GM19468 (cell line): ENCODE measurements around the gene CFAP97D2.
"Not testable (repeated sequence)": the region's sequence is repeated elsewhere in the genome, so short reads cannot be mapped to it uniquely, and the experiment has no call there.

Source experiments
- ATAC-seq: cut with Tn5 transposase; IDR thresholded peaks from one replicate; pipeline ENCODE4 v1.9.1; 2021; ENCODE audit warnings: mild to moderate bottlenecking, moderate library complexity, moderate number of reproducible peaks; ENCODE audit not compliant: unreplicated experiment; ENCODE audit errors: extremely low read depth

CFAP97D2 gene

GRCh38 chr13:114260814-114261213, 81.8 kb downstream of the CFAP97D2 start:
- no peak for ATAC-seq

DNA sequence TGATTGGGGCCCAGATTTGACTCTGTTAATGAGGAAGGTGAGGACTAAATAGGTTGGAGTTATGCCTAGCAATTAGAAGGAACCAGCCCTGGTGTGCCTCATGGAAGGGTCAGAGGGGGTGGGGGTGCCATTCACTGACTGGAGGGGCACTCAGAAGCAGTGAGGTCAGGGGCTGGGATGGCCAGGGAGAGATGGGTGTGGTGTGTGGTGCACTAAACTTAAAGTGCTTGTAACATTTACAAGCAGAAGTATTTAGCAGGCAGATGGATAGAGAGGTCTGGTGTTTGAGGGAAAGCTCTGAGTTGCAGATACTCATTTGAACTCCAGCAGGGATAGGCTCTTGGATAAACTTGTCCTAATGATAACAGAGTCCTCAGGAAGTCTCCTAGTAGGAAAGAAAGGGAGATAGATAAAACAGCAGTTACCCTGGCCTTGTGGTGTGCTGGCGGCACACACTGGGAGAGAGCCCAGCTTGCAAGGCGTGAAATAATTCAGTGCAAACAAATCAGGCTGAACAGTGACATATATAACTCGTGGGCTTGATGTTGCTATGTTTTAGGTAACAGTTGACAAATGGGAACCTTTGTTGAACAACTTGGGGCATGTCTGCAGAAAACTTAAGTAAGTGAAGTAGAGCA, 82.4 kb downstream of the CFAP97D2 start:
- no peak for ATAC-seq

GRCh38 chr13:114263578-114263977, 84.5 kb downstream of the CFAP97D2 start:
- no peak for ATAC-seq

DNA sequence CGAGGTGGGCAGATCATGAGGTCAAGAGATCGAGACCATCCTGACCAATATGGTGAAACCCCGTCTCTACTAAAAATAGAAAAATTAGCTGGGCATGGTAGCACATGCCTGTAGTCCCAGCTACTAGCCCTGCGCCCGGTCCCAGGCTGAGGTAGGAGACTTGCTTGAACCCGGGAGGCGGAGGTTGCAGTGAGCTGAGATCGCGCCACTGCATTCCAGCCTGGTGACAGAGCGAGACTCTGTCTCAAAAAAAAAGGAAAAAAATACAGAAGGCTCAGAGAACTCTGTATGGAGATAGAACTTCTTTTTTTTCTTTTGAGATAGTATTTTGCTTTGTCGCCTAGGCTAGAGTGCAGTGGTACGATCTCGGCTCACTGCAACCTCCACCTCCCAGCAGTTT, 85.3 kb downstream of the CFAP97D2 start:
- ATAC-seq: not testable (repeated sequence)

DNA sequence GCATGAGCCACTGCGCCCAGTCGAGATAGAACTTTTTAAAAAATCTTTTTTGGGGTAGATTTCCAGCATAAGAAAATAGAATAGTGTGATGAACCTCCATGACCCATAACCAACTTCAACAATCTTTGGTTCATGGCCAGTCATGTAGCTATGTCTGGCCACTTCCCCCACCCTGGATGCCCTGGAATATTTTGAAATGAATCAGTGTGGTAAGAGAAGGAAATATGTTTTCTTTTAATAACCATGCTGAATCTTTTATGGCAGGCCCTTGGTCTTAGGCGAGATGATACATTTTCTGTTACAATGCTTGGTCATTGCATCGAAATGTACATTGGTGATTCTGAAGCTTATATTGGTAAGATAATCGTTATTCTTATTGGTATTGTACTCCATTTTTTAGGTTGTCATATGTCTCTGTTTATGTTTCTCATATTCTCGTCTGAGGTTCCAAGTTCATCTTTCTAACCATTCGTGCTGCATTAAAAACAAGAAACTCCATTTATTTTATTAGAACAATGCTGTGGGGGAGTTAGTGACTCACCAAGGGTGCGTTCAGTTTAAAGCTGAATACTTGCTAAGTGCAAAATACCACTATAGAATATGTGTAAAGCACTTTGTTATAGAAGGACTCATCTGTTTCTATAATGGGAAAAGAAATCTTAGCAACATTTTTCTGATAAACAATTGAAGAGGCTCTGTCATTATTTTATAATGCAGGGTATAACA, 86.0 kb downstream of the CFAP97D2 start:
- ATAC-seq: no peak

DNA sequence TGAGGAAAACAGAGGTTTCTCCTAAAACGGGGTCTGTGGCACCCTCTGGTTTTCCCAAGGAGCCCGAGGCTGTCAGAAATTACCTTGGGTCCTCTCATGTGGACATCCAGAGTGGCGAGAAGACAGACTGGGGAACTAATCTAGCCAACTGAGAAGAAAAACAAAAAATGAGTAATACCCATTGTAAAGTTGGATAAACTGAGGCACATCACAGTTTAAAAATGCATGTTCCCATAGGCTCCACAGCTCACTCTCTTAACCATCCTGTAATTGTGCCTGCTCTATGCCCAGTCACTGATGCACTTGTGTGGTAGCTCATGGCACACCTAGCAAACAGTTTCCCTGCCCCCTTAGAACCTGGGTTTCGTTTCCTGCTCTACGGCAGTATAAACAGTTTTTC, 87.2 kb downstream of the CFAP97D2 start:
- no peak for ATAC-seq

GRCh38 chr13:114268344-114269280, 89.6 kb downstream of the CFAP97D2 start:
- no peak for ATAC-seq

GRCh38 chr13:114269281-114269770, 90.3 kb downstream of the CFAP97D2 start:
- no peak for ATAC-seq
